8988T (cell line): Measurements from ENCODE around the gene TFPT.
"Not testable (repeated sequence)": the region's sequence is repeated elsewhere in the genome, so short reads cannot be mapped to it uniquely, and the experiment has no call there.

Experiments used
- DNase-seq: peaks from one replicate; pipeline ENCODE4 v3.0.0; 2011

The TFPT gene

DNA sequence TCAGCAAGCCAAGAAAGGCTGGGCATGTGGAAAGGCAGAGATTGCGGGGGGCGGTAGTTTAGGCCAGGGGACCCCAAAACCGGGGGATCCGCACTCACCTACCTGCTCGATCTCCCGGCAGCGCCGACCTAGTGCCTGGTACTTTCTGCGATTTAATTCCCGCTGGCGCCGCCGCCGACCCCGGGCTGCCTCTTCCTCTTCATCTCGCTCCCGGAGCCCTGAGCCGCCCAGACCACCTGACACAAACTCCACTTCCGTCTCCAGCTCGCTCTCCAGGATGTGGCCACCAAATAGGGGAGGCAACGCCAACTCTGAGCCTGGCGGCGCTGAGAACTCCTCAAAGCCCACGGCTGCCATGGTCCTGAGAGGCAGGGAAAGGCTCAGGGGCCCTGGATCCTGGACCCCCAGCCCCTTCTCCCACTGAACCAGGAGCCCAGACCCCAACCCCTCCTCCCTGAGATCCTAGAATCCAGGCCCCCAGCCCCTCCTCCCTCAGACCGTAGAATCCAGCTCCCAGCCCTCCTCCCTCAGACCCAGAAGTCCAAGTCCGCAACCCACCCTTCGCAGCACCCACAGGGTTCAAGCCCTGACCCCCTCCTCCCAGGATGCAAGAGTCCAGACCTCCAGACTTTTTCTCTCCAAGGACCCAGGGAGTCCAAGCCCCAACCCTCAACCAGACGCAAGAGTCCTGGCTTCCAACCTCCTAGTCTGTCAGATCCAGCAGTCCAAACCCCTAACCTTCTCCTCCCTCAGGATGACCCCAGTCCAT, 933 bp downstream of the TFPT start:
- no peak for DNase-seq

DNA sequence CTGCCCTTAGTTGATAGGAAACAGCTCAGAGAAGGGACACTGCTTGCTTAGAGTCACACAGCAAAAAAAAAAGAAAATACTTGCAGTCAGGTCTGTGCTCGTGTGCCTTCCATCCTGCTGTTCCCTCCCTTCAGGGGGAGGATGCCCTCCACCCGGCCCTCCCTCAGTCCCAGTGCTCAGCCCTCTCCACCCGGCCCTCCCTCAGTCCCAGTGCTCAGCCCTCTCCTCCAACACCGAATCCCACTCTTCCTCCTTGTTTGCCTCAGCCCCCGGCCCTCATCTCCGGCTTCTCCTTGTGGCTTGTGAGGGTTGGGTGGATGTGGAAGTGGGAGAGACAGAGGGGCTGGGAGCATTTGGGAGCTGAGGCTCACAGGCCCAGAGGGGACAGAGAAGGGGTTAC, 5.8 kb downstream of the TFPT start:
- DNase-seq = no peak

DNA sequence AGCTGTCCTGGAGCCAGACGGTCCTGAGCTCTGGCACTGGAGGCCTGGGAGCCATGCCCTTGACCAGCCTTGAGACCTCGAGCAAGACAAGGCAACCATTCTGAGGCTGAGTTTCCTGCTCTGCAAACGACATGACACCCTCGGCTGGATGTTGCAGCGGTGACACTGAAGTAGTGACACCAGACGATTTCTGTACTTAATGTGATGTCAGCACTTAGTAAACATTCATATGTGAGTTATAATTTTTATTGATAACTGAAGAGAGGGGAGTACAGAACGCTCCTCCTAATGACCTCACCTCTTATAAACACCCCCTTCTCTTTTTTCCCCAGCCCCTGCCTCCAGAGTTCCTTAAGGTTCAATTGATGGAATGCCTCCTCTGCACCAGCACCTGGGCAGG, 7.0 kb downstream of the TFPT start:
- no peak for DNase-seq

DNA sequence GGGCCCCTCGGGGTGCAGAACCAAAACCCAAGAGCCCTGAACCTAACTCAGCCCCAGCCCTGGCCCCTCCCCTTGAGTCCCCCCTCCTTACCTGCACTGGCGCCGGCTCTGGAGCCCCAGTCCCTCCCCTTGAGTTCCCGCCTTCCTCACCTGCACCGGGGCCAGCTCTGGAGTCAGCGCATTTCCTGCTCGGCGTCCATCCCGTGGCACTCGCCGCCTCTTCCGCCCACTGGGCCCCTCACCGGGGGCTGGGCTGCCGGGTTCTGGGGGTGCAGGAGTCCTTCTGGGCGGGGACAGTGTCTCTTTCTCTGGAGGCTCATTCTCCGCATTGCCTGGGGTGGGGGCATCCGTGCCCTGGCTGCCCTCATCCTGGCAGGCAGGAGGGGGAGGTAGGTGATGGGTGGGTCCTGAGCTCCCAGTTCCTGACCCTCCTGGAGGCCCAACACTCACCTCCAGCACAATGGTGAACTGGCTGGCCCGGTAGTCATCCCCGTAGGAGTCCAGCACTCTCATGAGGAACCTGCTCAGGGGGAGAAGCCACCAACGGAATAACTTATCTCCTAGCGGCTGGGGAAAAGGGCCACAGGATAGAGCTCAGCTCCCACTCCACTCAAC, 7.5 kb downstream of the TFPT start:
- no peak for DNase-seq

DNA sequence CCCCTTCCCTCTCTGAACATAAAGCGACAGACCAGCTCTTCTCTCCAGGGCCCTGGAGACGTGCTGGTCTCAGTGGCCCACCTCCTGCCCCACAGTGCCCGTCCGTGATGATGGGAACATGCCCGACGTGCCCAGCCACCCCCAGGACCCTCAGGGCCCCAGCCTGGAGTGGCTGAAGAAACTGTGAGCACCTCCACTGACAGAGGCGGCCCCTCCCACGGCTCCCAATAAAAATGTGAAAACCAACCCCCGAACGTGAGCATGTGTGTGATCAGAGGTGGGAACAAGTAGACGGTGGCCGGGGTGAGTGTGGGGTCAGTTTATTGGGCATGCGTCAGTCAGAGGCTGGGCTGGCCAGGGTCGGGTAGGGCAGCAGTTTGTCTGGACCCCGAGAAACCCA, 8.7 kb downstream of the TFPT start:
- DNase-seq = no peak

DNA sequence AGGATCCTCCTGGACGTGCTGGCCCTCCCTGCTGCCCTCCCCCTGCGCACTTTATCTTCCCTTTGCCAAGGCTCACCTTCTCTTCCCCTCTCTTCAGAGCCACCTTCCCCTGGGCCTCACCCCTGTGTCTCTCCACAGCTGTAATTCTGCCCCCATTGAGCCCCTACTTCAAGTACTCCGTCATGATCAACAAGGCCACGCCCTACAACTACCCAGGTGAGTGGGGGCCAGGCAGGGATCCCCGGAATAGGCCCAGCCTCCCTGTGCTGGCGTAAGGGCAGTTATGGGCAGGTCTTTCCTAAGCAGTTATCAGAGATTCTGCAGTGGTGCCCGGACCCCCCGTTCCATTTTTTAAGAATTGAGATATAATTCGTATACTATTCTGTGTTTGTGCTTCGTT, 9.7 kb downstream of the TFPT start:
- DNase-seq = no peak

DNA sequence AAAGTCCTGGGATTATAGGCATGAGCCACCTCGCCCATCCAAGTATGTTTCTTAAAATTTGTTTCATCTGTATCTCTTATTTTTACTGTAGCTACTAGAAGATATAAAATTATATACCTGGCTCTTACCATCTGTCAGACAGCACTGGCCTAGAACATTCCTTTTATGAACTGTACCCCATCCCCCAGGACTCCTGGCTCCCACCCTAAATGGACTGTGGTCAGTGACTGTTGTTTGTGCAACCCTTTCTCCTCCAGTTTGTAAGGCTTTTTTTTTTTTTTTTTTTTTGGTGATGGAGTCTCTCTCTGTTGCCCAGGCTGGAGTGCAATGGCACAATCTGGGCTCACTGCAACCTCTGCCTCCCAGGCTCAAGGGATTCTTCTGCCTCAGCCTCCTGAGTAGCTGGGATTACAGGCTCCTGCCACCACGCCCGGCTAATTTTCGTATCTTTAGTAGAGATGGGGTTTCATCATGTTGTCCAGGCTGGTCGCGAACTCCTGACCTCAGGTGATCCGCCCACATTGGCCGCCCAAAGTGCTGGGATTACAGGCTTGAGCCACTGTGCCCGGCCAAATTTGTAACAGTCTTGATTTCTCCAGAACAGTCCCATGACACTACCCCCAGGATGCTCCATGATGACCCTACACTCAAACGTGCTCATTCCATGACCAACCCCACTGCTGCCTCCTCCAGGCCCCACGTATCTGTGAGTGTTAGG, 10.3 kb downstream of the TFPT start:
- no peak for DNase-seq

DNA sequence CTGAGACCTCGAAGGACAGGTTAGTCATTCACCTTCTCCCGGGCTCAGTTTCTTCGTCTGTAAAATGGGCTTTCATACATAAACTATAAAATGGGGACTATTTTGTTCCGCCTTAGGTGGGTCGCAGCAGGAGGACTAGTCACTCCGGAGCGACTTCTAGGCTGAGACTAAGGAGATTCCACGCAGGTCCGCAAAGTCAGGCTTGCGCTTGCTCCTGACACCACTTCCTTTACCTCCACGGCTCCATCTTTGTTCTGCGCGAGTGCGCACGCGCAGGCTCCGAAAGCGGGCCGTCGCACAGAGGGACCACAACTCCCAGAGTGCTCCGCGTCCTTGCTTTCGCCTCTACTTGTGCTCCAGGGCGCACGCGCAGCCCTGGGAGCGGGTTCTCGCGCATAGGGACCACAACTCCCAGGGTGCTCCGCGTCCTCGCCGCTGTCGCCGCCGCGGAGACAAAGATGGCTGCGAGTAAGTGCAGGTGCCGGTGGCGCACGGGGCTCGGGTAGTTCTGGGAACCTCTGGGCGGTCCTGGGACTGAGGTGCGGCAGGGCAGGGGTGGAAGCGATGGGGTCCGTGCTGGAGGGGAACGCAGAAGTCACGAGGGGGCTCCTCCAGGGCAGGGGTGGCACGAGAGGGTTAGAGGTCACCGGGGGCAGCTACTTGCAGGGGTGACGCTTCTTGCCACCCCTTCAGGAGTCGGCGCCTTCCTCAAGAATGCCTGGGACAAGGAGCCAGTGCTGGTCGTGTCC, 12.9 kb downstream of the TFPT start, which contains the start of gene NDUFA3:
NDUFA3 (plus strand) TSS at position 435 of the 749 bp plus-strand sequence; CDS start at position 459, 24 bp downstream.
- DNase-seq = peak; percentile 95

DNA sequence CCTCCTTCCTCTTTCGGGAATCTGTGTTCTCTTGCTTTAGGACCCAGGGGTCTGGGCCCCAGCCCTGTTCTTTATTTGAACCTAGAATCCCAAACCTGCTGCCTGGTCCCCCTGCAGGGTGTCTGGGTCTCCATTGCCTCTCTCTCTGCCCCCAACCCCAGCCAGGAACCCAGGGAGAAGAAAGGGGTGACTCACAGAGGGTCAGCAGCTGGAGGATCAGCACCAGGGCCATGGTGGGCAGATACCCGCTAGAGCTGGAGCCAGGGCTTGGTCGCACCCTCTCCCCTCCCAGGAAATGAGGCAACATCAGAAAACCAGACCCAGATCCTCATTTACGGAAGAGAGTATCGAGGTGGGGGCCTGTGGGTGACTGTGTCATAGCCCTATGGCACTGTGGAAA, 14.9 kb downstream of the TFPT start, which contains the start of gene OSCAR:
OSCAR (minus strand) TSS at position 243 of the 400 bp plus-strand sequence; CDS start at position 232, 11 bp downstream.
- DNase-seq = no peak

DNA sequence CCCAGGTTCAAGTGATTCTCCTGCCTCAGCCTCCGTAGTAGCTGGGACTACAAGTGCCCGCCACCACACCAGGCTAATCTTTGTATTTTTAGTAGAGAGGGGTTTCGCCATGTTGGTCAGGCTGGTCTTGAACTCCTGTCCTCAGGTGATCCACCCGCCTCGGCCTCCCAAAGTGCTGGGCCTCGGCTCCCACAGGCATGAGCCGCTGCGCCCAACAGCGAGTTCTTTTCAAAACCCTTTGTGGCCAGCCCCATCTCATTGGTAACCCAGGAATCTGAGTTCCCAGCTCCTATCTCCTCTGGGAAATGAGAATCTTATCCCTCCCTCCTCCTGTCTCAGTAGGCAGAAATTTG, 15.6 kb downstream of the TFPT start:
- not testable (repeated sequence) for DNase-seq

DNA sequence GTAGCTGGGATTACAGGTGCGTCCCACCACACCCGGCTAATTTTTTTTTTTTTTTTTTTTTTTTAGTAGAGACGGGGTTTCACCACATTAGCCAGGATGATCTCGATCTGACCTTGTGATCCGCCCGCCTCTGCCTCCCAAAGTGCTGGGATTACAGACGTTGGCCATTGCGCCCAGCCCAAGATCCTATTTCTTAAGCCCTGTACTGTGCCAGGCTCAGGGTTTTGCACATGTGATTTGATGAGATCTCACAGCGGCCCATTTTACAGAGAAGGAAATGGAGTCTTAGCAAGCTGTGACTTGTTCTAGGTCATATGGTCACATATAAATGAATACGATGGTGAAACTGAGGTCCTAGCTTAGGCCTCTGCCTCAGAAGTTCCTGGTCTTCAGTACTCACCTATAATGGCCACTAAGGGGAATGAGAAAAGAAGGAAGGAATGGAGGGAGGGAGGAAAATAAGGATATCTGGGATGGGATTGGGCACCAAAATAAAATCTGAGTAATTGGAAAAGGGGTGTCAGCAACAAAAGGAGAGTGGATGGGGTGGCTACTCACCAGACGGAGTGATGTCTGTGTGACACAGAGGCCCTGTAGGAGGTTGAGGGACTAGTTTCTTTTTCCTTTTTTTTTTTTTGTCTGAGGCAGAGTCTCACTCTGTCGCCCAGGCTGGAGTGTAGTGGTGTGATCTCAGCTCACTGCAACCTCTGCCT, 16.1 kb downstream of the TFPT start:
- DNase-seq = no peak

DNA sequence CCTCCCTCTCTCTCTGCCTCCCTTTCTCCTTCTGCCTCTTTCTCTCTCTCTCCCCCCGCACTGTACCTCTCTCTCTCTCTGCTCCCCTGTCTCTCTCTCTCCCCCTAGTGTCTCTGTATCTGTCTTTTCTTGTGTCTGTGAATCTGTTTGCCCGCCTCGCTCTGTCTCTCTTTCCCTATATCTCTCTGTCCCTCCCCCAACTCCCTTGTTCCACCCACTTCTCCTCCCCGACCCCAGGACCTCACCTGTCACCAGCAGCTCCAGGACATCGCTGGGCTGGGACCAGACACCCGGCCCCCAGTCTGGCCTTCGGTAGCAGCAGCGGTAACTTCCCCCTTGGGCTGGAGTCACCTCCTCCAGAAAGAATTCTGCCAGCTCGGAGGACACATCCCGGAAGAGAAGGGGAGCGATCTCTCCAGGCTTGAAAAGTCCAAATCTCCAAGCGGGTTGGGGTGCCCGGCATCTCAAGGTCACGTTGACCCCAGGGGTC, 18.8 kb downstream of the TFPT start:
- no peak for DNase-seq

DNA sequence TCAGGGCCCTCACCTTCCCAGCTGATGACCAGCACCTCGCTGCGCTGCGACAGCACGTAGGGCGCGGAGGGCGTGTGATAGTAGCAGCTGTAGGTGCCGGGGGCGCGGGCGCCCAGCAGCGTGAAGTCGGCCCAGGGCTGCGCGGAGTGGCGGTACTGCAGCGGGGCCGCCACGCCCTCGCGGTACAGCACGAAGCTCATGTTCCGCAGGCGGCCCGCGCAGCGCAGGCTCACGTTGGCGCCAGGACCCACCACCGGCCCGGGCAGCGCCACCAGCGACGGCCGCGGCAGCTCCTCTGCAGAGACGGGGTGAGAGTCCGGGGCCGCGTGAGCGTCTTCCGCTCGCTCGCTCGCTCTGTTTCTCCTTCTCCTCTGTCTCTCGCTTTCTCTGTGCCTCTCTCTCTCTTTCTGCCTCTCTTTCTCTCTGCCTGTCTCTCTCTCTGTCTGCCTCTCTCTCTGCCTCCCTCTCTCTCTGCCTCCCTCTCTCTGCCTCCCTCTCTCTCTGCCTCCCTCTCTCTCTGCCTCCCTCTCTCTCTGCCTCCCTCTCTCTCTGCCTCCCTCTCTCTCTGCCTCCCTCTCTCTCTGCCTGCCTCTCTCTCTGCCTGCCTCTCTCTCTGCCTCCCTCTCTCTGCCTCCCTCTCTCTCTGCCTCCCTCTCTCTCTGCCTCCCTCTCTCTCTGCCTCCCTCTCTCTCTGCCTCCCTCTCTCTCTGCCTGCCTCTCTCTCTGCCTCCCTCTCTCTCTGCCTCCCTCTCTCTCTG, 19.4 kb downstream of the TFPT start:
- DNase-seq = peak; percentile 45

DNA sequence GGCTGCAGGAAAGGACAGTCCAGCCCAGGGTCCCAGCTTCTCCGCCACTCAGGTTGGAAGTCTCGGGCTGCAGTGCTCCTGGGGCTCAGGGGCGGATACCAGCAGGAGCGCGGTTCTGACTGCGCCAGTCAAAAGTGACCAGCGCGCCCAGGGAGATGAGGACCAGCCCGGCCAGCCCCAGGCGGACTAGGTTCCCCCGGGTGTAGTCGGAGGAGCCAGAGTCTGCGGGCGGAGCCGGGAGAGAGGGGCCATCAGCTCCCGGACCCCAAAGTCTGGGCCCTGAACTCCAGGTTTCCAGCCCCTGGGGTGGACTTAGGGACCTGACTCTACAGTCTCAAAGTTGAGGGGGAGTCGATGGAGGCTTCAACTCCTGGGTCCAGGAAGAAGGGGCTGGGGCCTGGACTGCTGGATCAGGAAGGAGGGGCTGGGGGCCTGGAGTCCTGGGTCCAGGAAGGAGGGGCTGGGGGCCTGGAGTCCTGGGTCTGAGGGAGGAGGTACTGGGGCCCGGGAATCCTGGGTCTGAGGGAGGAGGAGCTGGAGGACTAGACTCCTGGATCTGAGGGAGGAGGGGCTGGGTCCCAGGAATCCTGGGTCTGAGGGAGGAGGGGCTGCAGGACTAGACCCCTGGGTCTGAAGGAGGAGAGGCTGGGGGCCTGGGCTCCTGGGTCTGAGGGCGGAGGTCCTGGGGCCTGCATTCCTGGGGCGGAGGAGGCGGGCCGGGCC, 20.2 kb downstream of the TFPT start:
- DNase-seq = no peak

DNA sequence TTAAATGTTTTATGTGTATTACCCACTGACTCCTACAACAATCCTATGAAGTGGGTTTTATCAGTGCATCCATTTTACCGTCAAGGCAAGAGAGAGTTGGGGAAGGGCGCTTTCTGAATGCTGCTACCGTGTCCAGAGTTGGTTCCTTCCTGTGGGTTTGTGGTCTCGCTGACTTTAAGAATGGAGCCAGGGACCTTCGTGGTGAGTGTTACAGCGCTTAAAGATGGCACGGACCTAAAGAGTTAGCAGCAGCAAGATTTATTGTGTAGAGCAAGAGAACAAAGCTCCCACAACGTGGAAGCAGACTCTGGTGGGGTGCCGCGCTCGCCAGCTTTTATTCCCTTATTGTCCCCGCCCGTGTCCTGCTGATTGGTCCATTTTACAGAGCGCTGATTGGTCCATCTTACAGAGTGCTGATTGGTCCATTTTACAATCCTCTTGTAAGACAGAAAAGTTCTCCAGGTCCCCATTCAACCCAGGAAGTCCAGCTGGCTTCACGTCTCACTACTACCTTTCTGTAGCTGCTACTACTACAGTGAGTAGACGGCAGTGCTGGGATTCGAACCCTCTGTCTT, 20.9 kb downstream of the TFPT start:
- no peak for DNase-seq

DNA sequence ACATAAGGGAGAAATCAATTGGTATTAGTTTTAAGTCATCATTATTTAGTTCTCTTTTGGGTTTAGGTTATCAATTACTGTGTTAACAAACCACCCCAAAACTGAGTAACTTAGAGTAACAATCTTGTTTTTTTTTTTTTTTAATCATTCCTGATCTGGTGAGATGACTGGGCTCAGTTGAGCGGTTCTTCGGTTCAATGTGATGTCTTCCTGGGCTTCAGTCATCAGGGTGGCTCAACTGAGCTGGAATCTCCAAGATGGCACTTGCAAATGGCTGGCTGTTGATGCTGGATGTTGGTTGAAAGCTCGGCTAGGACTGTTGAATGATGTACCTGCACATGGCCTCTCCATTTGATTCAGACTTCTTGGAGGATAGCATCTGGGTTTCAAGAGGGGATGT, 31.0 kb downstream of the TFPT start:
- DNase-seq = no peak

DNA sequence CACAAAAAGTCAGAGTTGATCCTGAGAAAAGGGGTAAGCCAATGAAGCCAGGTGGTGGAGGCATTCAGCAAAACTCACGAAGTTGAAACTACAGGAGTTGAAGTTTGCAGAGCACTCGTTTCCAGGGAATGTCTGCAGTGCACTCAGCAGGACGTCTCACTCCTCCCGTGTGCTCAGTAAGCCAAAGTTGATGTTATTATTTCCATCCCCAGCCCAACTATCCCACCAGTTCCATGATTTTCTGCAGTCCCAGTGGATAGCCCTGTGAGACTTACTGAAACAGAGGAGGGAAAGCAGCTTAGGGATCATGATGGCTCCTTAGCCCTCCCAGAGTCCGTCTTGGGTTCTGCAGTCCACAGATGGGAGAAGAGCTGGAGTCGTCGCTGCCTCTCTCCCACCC, 34.4 kb downstream of the TFPT start, which contains the start of gene TARM1:
TARM1 (minus strand) TSS at position 334 of the 400 bp plus-strand sequence; CDS start at position 309, 25 bp downstream.
- DNase-seq = no peak

DNA sequence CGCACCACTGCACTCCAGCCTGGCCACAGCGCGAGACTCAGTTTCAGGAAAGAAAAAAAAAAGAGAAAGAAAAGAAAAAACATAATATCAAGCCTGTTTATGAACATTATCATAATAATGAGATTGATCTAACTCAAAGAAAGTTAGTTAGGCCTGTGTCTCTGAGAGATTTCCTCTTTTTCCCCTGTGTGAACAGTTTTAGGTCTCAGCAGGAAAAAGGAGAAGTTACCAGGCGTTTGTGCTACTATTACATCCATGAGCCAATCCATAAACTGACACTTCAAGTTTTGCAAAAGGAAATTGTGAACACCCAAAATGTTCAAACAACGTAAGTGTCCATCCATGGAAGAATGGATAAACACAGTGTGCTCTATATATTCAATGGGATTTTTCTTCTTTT, 38.1 kb downstream of the TFPT start:
- no peak for DNase-seq

DNA sequence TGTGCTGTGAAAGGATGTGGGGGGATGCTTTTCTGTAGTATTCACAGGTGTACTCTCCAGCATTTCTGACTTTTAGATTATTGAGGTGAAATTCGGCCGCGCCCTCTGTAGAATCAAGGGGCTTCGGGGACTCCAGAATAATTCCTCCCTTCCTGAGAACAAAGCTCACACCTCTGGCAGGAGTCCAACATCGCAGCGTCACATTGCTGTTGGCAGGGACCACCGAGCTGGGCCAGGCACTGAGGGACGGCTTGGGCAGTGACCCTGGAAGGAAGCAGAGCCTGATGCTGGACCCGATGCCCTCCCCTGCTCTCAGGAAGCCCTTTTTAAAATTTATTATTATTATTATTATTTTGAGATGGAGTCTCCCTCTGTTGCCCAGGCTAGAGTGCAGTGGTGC, 40.6 kb downstream of the TFPT start:
- DNase-seq = no peak

DNA sequence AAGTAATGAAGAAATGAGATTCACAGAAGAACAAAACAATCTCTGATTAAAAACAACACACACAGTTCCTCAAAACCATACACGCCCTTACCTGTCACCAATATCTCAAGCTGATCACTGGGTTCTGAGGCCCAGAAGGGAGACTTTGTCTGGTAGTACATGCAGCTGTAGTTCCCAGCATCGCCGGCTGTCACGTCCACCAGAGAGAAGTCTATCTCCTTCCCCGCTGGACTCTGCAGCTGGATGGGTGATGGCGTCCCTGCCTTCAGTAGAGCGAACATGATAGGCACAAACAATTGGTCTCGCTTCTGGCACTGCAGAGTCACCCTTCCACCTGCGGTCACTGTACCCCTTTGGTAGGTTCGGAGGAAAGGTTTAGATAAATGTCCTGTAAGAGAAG, 41.6 kb downstream of the TFPT start:
- no peak for DNase-seq
